Measurements from ENCODE around the gene VWC2.
"Not testable (repeated sequence)": the region's sequence is repeated elsewhere in the genome, so short reads cannot be mapped to it uniquely, and the experiment has no call there.

The VWC2 gene

DNA sequence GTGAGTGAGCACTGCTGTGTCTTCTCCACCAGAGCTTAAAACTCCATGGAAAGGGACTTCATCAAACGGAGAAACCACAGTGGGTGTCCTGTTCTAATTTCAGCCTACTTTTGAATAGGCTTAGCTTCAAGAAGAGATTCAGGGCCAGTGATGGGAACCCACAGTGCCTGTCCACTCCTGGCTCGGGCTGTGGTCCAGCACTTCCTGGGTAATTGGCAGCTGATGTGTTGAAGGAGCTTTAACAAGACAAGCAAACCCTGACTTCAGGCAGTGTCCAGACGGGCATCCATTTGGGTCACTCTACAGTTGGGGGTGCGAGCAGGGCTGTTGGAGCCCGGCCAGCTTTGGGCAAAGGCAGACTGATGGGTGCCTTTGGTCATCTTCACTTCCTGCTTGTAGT is 14.5 kb downstream of the VWC2 start:
- no peak for DNase-seq

DNA sequence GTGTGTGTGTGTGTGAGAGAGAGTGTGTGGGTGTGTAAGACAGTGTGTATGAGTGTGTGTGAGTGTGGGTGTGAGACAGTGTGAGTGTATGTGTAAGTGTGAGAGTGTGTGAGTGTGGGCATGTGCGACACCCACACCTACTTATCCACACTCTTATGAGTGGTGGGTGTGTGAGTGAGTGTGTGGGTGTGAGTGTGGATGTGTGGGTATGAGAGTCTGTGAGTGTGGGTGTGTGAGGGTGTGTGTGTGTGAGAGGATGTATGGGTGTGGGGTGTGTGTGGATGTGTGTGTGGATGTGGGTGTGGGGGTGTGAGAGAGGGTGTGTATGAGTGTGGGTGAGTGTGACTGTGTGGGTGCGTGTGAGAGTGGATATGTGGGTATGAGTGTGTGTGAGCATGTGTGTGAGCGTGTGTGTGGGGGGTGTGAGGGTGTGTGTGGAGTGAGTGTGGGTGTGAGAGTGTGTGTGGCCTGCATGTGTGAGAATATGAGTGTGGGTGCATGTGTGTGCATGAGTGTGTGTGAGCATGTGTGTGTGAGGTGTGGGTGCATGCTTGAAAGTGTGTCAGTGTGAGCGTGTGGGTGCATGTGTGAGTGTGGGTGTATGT is 15.1 kb downstream of the VWC2 start:
- no peak for DNase-seq

DNA sequence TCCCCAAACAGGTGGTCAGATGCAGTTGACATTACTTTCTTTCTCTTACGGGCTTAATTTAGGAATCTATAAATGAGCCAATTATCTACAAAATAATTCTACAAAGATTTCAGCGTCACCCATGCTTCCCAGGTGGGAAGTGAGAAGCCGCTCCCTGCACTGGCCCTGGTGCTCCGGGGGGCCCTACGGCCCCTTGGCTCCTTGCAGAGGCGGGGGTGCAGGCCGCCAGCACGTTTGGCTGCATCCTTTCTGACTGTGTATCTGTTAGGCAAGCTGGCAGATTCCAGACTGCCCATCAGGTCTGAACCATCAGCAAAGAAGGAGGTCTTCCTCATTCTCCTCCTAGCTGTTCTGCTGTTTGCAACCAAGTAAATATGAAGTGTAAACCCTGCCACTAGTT is 16.3 kb downstream of the VWC2 start:
- no peak for DNase-seq

DNA sequence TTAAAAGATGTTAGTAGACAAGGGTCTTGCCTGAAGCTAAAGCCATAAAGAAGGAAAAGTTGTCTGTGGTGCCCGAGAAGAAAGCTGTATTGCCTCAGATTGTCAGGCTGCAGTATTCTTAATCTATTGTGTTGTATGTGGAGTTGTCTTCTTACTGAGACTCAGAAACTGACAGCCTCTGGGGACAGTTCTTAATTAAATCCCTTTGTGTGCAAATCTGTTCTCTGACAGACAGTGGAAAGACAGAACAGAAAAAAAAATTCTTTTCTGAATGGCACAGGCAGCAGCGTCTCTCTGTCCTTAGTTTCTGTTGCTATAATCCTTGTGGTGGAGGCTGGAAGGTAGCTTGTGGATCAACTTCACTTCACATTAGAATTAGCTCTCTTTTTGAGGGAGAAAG is 16.8 kb downstream of the VWC2 start:
- no peak for DNase-seq

DNA sequence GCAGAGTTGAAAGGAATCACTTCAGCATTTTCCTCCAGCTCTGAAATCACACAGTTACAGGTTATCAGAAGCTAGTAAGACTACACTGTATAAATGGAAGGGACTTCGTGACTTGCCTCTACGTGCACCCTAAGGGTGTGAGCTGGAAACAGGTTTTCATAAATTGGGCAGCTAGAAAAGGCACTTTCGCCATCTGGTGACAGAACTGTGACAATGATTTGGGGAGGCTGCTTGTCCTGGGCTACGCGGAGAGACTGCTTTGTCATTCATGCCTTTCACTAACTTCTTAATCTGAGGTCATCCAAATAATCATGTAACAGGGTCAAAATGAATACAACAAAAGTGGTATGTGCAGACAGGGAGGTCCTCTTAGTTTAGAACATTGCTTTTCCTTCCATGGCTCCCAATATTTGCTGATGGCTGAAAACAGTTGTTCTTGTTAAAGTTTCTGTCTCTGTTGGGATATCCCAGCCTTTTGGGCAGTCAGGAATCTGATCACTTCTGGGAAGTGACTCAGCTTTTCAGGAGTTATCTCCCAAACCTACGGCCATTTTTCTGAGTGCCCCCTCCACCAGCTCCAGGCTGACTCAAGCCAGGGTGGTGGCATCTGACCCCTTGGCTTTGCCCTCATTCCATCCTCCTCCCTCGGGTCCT is 17.8 kb downstream of the VWC2 start:
- no peak for DNase-seq

DNA sequence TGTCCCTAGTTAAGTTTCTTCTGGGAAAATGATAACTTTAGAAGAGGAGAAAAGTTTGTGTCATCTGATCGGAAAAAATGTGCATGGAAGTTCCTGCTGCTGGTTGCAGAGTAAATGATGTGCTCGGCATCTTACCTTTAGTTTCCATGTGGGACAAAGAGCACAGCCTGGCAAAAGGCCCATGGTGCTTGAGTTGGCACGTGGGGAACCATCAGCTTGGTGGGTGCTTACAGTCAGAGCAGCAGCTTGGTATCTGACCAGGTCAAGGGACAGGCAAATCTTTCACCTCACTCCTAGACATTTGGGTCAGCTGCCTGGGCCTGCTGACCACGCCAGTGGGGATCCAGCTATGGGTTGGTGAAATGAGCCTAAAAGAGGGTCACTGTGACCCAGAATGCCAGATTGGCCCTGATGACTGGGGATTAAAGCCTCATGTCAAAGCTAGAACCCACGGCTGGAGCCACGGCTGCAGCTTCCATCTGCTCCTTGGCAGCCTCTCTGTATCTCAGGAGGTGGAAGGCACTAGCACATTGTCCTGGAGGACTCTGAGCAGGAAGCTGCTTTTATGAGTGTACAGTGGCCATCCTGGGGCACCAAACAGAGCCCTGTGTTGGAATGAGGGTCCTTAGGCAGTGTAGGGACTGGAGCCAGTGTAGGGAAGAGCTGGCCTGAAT is 24.7 kb downstream of the VWC2 start:
- no peak for DNase-seq

DNA sequence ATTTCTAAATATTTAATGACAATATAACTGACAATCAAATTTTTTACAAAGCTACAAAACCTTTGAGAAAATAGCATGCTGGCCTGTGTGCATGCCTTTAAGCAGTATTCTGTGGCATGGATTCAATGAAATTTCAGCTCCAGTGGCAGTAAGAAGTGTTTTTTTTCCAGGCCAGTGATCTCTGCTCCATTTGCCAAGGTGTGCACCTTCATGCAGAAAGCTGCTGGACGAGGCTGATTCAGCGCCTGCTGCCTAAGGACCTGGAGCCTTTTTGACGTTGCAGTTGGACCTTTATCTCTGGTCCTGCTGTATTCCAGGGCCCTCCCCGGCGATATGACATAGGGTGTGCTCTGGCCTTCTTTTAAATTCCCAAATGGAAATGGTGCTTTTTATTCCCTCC is 26.6 kb downstream of the VWC2 start:
- DNase-seq: no peak

DNA sequence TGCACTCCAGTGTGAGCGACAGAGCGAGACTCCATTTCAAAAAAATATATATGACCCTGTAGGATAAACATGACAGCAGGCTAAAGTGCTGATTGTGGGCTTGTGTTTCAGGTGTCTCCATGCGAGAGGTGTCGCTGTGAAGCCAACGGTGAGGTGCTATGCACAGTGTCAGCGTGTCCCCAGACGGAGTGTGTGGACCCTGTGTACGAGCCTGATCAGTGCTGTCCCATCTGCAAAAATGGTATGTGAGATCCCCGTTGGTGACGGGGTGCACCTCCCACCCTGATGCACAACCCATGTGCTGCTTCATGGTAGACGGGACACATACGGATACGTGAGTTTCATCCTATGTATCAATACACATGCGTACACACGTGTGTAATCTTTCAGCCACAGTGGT is 29.2 kb downstream of the VWC2 start:
- no peak for DNase-seq

DNA sequence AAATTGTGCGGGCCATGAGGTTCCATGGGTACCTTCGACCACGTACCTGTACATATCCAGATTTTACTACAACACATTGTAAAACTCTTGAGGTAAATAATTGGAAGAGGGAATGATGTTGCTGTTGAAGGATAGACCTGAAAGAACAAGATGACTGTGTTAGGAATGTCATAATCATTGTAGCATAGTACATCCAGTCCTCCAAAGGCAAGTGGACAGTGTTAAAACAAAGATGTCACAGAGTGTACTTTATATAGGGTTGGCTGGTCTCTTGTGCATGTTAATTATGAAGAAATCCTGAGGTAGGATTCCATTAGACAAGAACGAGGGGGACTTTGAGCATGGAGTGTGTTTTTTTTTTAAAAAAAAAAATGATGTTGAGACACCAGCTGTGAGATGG is 30.4 kb downstream of the VWC2 start:
- DNase-seq: no peak

DNA sequence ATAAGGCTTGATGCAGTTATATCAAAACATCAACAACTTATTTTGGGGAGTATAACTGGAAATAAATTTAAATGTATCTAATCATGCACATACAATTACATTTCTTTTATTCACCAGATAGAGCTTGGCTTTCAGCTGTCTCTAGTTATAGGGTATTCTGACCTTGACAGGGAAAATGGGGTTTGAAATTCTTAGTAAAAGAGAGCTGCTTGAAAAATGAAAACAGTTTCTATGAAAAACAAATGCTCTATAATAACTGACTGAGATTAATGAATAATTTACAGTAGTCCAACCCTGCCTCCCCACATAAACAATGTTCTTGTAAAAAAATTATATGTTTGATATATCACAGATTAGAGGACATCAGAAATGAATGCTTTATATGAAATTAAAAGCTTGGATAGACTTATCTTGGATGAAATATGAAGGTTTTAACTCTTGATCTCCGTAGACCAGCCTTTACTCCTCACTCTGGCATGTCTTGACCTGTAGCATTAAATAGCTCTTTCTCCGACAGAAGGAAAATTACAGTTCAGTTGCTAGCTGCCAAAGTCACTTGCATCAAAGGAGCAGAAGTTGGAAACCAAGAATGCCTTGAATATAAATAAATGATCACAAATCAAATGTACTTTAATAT is 32.1 kb downstream of the VWC2 start:
- no peak for DNase-seq

DNA sequence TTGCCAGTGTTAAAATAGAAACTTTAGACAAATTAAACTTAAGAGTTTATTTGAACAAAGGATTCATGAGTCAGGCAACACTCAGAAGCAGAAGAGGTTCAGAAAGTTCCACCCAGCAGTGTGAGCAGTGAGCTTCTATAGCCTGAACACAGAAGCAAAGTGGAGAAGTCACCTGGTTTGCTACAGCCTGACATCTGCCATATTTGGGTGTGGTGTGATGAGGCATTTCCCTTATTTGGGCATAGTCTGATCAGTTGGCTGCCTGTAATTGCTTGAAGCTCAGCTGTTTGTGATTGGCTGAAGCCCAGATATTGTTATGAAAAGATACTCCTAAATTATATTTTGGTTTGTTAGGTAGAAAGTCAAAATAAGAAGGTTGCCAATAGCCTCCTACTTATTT is 39.1 kb downstream of the VWC2 start:
- DNase-seq: no peak

DNA sequence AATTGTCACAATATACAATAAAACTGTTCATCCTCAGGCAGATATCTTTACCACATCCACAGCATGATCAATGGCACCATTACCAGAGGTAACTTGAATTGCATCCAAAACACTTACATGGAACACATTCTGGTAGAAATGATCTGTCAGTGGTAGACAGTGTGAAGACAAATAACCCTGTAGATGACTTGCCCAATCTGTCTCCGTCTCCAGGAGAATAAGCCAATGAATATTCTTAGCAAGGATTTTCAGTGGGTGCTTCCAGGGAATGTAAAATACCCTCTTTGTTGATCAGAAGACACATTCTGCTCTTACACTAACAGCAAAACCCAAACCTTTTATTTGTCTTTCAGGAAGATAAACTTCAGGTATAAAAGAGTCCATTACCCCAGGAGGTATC is 43.8 kb downstream of the VWC2 start:
- no peak for DNase-seq

DNA sequence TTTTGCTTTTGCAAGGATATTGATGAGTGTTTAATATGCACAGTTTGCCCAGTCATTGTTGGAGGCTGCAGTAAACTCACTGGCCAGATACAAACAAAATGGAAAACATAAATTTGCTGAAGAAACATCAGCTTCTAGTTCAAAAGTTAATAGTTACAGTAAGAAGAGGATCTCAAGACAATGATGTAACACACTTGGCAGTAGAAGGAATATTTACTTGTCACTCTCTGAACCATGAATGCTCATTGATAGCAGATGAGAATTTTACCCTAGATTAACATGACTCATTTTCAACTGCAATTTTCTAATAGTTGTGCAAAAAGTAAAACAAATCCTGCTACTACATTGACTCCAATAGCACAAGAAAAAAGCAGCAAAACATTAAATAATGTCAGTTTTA is 47.7 kb downstream of the VWC2 start:
- DNase-seq: no peak

DNA sequence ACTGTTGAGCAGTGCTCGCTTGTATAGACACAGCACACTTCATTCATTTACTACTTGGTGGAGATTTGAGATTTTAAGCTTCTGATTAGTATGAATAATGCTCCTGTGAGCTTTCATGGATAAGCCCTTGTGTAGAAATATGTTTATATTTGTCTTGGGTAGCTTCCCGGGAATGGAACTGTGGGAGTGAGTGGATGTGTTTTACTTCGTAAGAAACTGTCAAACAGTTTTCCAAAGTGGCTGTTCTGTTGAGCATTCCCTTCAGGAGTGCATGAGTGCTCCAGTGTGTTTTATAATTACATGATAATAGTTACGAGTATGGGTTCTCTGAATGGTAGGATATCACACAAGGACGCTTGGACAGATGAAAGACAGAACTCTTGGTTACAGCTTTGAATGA is 49.4 kb downstream of the VWC2 start:
- DNase-seq: no peak

DNA sequence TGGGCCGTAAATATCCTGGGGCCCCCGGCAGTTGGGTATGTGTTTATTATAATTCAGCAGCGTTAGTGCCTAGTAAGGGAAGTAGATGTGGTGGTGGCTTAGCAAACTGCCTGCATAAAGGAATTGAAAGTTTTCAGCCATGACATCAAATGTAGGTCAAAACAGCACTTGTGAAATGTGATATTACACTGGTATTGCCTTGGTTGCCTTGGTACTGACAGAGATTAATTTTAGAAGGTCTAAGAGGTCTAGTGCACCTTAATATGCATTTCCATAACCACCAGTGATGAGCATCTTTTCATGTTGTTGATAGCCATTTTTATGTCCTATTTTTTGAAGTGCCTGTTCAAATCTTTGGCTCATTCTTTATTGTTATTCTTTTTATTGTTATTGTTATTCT is 50.1 kb downstream of the VWC2 start:
- no peak for DNase-seq

DNA sequence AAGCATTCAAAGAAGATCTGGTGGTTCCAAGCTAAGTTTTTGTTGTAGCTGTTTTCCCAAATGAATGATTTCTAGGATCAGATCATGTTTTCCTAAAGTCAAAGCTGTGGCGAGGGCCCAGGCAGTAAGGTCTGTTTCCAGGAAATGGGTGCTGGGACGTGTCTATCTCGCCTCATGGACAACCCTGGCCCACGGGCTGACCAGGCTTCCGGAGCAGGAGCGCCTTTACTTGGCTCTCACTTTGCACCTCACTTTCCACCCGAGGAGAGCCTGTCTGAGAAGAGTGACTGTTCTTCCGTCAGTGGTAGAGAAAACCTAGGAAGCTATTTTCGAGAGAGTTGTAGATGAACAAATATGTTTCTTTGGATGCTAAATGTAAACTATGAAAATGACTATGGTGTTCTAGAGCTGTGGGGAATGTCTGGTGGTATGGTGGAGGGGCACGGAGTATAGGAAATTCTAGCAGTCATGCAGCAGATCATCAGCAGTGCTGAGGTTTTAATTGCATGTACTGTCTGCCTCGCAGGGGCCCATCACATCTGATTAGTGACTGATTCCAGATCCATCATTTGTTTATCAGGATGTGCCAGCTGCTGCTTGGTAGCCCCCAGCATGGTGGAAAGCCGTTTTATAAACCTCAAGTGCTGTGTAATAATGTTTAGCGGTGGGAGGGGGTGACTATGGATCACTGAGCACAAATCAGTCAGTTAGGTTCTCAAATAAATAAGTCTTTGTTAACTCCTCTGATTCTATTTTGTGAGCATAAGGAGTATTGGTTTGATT is 66.6 kb downstream of the VWC2 start:
- DNase-seq: no peak

DNA sequence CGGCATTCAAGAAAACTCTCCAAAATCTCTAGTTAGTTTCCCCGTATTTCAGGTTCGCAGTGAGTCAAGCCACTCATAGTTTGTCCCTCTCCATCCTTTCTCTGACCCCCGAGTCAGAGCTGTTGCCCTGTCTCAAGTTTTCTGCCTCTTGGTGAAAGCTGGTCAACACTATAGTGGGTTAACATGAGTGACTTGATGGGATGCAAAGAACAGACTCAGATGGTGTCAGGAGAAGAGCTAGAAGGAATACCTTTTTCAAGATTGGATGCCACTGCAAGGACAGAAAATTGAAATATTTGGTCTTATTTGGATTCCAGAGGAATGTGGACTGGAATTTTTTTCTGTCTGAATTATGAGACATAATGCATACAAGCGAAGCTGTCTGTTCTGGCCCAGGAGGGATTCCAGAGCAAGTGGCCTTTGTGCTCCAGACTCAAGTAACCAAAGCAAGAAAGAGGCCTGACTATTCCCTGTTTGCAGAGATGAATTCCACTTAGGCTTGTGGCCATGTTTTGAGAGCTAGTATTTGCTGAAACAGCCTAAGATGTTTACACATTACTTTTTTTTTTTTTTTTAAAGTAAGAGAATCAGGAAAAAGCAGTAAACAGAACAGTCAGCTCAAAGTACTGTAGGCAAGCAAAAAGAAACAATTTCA is 67.4 kb downstream of the VWC2 start:
- DNase-seq: no peak

DNA sequence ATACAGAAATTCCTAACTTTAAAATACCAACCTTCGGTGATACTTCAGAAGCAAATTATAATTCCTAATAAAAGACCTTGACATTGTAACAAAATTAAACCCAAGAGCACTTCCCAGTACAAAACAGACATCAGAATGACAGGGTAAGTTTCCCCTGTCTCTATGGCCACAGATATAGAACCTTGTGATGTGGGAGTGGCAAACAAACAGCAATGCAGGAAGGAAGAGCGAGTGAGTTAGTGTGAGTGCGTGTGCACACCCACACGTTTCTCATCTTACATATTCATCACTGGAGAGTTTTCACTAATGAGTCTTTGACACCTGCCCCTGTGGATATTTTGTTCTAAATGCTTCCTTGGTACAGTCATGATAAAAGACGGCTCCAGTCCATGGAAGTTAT is 72.2 kb downstream of the VWC2 start:
- DNase-seq: no peak

DNA sequence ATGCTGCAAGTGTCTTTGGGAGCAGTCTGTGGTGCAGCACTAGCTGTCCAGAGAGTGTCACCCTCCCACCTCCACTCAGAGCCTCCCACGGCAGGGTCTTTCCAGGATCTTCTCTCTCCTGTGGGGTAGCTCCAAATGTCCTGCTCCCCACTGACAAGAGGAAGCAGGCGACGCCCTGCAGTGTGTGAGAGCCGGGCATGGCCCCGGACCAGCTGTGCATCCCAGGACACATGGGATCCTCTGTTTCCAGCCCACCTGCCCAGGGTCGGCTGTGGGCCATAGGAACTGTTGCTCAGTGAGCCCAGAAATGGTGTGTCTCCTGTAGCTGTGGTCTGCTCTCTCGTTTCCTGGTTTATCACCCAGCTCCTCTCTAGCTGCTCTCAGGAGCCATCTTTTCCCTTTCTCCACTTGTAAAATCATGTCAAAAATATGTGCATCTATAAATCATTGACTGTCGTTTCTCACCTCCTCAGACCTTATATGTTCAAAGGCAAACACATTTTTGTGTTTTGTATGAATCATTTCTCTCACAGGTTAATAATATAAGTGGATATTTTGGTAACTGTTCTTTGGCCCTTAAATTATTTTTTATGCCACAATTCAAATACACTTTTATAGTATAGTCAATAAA is 74.9 kb downstream of the VWC2 start:
- no peak for DNase-seq

DNA sequence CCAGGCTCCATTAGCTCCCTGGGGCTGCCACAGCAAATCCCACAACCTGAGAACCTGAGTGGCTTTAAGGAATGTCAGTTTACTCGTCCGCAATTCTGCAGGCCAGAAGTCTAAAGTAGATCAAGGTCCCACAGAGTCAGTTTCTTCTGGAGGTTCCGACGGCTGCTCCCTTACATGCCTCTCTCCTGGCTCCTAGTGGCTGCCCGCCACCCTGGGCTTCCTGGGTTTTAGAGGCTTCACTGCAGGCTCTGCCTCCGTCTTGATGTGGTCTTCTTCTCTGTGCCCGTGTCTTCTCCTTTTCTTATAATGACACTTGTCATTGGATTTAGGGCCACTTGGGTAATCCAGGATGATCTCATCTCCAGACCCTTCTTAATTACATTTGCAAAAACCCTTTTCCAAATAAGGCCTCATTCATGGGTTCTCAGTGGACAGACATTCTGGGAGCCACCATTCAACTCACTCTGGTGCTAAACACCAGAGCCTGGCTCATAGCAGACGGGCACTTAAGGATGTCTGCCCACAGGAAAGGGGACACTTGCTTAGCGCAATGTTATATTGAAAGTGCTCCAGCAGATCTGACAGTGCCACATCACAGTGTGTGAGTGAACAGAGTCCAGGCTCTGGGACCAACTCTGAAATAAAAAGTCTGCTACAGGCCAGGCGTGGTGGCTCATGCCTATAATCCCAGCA is 77.6 kb downstream of the VWC2 start:
- no peak for DNase-seq

DNA sequence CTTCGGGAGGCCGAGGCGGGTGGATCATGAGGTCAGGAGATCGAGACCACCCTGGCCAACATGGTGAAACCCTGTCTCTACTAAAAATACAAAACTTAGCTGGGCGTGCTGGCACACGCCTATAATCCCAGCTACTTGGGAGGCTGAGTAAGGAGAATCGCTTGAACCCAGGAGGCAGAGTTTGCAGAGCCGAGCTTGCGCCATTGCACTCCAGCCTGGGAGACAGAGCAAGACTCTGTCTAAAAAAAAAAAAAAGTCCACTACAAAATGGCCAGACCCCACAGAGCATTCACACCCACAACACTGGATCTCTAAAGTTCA is 78.1 kb downstream of the VWC2 start:
- not testable (repeated sequence) for DNase-seq
